D721Med (cell line): ENCODE results near the gene PRKN.

Experiments
- DNase-seq: peaks from one replicate; pipeline ENCODE4 v3.0.0; 2011; ENCODE audit warnings: low spot score; ENCODE audit not compliant: insufficient read length
- FAIRE-seq: peaks from 2 replicates; lab custom pipeline; 2011; peaks lifted over from hg19 to GRCh38; lab: Jason Lieb, UNC
- CTCF ChIP-seq: IDR thresholded peaks from 2 replicates; pipeline ENCODE4 v1.5.1; 2012; ENCODE audit warnings: mild to moderate bottlenecking, control low read depth; ENCODE audit not compliant: insufficient read depth; ENCODE audit errors: missing control alignments

Gene PRKN

DNA sequence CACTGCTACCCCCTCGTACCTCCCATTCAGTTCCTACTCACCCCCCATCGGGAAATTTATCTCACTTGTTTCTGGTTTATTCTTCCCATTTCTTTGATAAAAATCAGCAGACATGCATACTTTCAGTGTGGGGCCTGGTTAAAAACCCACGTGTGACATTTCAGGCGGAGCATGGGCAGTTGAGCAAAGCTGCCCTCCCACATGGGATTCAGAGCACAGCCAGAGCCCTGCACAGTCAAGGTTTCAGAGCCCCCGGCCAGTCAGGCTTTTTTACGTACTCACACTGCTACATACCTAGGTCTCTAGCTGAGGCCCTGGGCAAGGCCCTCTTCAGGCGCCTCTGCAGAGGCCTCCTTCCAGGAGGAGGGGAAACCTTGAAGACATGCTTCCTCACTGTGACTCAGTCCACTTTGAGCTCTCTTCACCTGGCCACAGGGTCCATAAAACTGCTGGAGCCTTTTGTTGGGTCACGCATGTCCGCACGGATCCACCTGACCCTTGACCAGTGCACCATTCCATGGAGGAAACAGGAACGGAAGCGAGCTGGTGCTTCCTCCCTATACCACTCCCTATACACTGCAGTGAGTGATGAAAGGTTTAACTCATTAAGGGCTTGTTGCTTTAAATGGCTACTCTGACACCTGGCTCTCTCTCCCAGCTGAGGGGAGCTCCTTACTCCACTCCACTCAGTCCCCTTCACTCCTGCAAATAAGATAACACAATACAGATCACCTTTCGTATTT, 713.3 kb downstream of the PRKN start:
- no peak for FAIRE-seq
- no peak for TF ChIP-seq CTCF
- no peak for DNase-seq

GRCh38 chr6:162005372-162005771, 722.2 kb downstream of the PRKN start:
- no peak for DNase-seq
- no peak for FAIRE-seq
- no peak for TF ChIP-seq CTCF

DNA sequence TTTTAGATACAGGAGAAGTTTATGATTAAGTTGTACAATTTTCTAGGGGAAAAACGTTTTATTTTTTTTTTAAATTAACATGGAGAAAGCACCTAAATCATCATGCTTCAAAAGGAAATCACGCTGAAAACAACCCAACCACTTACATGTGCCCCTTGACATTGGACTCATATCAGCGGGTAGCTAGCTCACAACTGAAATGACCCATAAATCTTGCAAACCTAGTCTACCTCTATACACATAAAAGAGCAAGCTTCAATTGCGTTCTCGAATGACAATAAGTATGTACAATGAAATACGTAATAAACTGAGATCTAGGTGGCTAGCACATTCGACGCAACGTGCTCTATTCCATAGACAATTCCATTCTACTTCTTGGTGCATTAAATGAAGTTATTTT, 730.8 kb downstream of the PRKN start:
- no peak for TF ChIP-seq CTCF
- DNase-seq, result no peak
- FAIRE-seq, result no peak

GRCh38 chr6:161985876-161986423, 741.6 kb downstream of the PRKN start:
- DNase-seq (no peak), FAIRE-seq (no peak)
- TF ChIP-seq CTCF, result no peak

DNA sequence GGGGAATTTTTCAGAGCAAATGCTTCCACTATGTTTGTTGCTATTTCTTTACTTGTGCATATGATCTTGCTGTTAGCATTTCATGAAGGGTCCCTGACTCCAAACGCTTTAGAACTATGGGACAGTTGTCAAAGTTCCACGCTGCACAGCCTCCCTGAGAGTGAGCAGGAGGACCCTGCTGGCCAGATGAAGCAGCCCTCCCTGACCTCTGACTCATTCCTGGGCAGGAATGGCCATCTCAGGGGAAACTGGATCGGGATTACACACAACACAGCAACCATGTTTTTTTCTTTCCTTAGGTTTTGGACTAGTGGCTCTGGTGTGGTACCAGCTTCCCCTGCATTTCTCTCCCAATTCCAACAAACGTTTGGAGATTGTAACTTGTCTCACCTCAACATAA, 742.9 kb downstream of the PRKN start:
- TF ChIP-seq CTCF, result no peak
- no peak for DNase-seq
- FAIRE-seq, result no peak

GRCh38 chr6:161976553-161976952, 751.0 kb downstream of the PRKN start:
- TF ChIP-seq CTCF, result no peak
- FAIRE-seq (no peak), DNase-seq (no peak)

GRCh38 chr6:161973064-161973463, 754.5 kb downstream of the PRKN start:
- DNase-seq (no peak), FAIRE-seq (no peak)
- TF ChIP-seq CTCF, result no peak
